Body of pancreas (tissue), 4 donors: Measurements from ENCODE around the gene NUP62.

ENCODE experiments used
- POLR2A ChIP-seq, 3 donors: fragments of 450-650 bp; IDR thresholded peaks; one replicate each; pipeline ENCODE4 v1.6.1; 2016; ENCODE audit warnings: antibody characterized with exemption in 3 of 3, mild to moderate bottlenecking in 2 of 3
- TF ChIP-seq, protein P1 (sequence below), 7 experiments: fragments of 450-650 bp in 4 of 7; fragments of 200-600 bp in 3 of 7; sonication (generic) in 3 of 7; IDR thresholded peaks; one replicate each; pipeline ENCODE4 v1.5.1; 2016 to 2019; ENCODE audit warnings: antibody characterized with exemption in 7 of 7

GRCh38 chr19:49907745-49908446 lies 21.4 kb downstream of the NUP62 start:
- no peak for TF ChIP-seq POLR2A (IDR thresholded peaks at IDR 0.05)
- TF ChIP-seq, protein P1, sequence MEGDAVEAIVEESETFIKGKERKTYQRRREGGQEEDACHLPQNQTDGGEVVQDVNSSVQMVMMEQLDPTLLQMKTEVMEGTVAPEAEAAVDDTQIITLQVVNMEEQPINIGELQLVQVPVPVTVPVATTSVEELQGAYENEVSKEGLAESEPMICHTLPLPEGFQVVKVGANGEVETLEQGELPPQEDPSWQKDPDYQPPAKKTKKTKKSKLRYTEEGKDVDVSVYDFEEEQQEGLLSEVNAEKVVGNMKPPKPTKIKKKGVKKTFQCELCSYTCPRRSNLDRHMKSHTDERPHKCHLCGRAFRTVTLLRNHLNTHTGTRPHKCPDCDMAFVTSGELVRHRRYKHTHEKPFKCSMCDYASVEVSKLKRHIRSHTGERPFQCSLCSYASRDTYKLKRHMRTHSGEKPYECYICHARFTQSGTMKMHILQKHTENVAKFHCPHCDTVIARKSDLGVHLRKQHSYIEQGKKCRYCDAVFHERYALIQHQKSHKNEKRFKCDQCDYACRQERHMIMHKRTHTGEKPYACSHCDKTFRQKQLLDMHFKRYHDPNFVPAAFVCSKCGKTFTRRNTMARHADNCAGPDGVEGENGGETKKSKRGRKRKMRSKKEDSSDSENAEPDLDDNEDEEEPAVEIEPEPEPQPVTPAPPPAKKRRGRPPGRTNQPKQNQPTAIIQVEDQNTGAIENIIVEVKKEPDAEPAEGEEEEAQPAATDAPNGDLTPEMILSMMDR (IDR thresholded peaks at IDR 0.05) = no peak
